Sigmoid colon (tissue), 4 donors: ENCODE data around the gene CD300LG.
"Not testable (repeated sequence)": the region's sequence is repeated elsewhere in the genome, so short reads cannot be mapped to it uniquely, and the experiment has no call there.

Experiments
- EP300 ChIP-seq, 4 donors: sonication (generic); formaldehyde crosslinking; IDR thresholded peaks; one replicate each; pipeline ENCODE4 v1.6.1; 2017; ENCODE audit warnings: antibody characterized with exemption in 4 of 4
- POLR2A ChIP-seq, 2 donors: fragments of 450-650 bp; IDR thresholded peaks; one replicate each; pipeline ENCODE4 v1.6.1; 2016; ENCODE audit warnings: antibody characterized with exemption in 2 of 2, mild to moderate bottlenecking in 2 of 2, moderate library complexity in 2 of 2
- POLR2AphosphoS5 ChIP-seq, 4 donors: sonication (generic); formaldehyde crosslinking; IDR thresholded peaks; one replicate each; pipeline ENCODE4 v1.6.1; 2017; ENCODE audit warnings: antibody characterized with exemption in 4 of 4
- TF ChIP-seq, protein P1 (sequence below), 4 experiments: fragments of 450-650 bp in 3 of 4; fragments of 200-600 bp in 1 of 4; IDR thresholded peaks; one replicate each; pipeline ENCODE4 v1.5.1; 2016 to 2019; ENCODE audit warnings: antibody characterized with exemption in 4 of 4, mild to moderate bottlenecking in 3 of 4, moderate library complexity in 2 of 4

- TF ChIP-seq, protein P1, sequence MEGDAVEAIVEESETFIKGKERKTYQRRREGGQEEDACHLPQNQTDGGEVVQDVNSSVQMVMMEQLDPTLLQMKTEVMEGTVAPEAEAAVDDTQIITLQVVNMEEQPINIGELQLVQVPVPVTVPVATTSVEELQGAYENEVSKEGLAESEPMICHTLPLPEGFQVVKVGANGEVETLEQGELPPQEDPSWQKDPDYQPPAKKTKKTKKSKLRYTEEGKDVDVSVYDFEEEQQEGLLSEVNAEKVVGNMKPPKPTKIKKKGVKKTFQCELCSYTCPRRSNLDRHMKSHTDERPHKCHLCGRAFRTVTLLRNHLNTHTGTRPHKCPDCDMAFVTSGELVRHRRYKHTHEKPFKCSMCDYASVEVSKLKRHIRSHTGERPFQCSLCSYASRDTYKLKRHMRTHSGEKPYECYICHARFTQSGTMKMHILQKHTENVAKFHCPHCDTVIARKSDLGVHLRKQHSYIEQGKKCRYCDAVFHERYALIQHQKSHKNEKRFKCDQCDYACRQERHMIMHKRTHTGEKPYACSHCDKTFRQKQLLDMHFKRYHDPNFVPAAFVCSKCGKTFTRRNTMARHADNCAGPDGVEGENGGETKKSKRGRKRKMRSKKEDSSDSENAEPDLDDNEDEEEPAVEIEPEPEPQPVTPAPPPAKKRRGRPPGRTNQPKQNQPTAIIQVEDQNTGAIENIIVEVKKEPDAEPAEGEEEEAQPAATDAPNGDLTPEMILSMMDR (IDR thresholded peaks at IDR 0.05): not testable (repeated sequence)
- not testable (repeated sequence) for TF ChIP-seq POLR2A, POLR2AphosphoS5, EP300 (IDR thresholded peaks at IDR 0.05)
These were observed 22.1 kb downstream of the CD300LG start for GRCh38 chr17:43869031-43869430.
